Subcutaneous abdominal adipose tissue (tissue), 5 donors: Measurements from ENCODE around the gene GSTT2.
"Not testable (repeated sequence)": the region's sequence is repeated elsewhere in the genome, so short reads cannot be mapped to it uniquely, and the experiment has no call there.

Experiments
- H3K27ac ChIP-seq: one replicate; pipeline ENCODE4 v1.7.0; 2013; ENCODE audit warnings: low read depth, mild to moderate bottlenecking, inconsistent platforms, low read length, moderate library complexity
- H3K27me3 ChIP-seq, 5 donors: one replicate each; pipeline ENCODE4 v1.7.0; 2013; ENCODE audit warnings: low read length in 5 of 5, inconsistent platforms in 1 of 5; ENCODE audit not compliant: control insufficient read depth in 5 of 5, insufficient read depth in 4 of 5
- H3K36me3 ChIP-seq, 5 donors: one replicate each; pipeline ENCODE4 v1.7.0; 2013; ENCODE audit warnings: low read length in 5 of 5; ENCODE audit not compliant: control insufficient read depth in 5 of 5, insufficient read depth in 5 of 5
- H3K4me1 ChIP-seq, 5 donors: one replicate each; pipeline ENCODE4 v1.7.0; 2013; ENCODE audit warnings: low read length in 5 of 5, mild to moderate bottlenecking in 3 of 5, moderate library complexity in 1 of 5; ENCODE audit not compliant: control insufficient read depth in 5 of 5, insufficient read depth in 5 of 5
- H3K4me3 ChIP-seq, 5 donors: one replicate each; pipeline ENCODE4 v1.7.0; 2013; ENCODE audit warnings: low read length in 5 of 5, low read depth in 1 of 5
- H3K9ac ChIP-seq, 5 donors: one replicate each; pipeline ENCODE4 v1.7.0; 2013; ENCODE audit warnings: low read length in 5 of 5, mild to moderate bottlenecking in 4 of 5, moderate library complexity in 3 of 5
- H3K9me3 ChIP-seq, 5 donors: one replicate each; pipeline ENCODE4 v1.7.0; 2013; ENCODE audit warnings: low read length in 5 of 5; ENCODE audit not compliant: control insufficient read depth in 5 of 5
- donor health status: healthy.
- donor health status: healthy.
- donor health status: healthy.
- donor health status: healthy.
- donor health status: healthy.

GSTT2 gene

DNA sequence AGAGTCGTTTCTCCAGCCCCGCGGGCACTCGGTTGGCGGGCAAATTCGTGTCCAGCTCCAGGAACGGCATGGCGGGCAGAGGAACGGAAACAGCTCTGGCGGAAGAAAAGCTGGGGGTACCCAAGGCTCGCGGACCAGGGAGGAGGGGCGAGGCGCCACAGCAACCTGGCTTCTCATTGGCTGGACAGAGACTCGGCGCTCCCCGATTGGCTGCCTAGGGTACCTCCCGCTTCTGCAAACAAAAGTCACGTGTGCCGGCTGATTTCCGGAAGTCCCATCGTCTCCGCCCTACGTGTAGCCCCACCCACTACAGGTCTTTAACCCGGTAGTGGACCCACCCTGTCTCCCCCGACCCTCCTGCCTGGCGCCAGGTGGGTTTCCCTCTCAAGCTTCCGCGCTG is 5.6 kb upstream of the GSTT2 start, which contains the start of gene DDT:
Gene DDT (minus strand): TSS at position 97 of the 400 bp plus-strand sequence. CDS start 27 bp downstream, at position 70.
- not testable (repeated sequence) for H3K4me3 ChIP-seq, H3K9me3 ChIP-seq, H3K27me3 ChIP-seq, H3K9ac ChIP-seq, H3K27ac ChIP-seq
- Histone ChIP-seq H3K4me1 (peaks cover 0 to 17% (median 11%) of the 10 kb centered on the region in 5 donors), H3K36me3 (peaks cover 0 to 27% (median 24%) of the 10 kb centered on the region in 5 donors)

DNA sequence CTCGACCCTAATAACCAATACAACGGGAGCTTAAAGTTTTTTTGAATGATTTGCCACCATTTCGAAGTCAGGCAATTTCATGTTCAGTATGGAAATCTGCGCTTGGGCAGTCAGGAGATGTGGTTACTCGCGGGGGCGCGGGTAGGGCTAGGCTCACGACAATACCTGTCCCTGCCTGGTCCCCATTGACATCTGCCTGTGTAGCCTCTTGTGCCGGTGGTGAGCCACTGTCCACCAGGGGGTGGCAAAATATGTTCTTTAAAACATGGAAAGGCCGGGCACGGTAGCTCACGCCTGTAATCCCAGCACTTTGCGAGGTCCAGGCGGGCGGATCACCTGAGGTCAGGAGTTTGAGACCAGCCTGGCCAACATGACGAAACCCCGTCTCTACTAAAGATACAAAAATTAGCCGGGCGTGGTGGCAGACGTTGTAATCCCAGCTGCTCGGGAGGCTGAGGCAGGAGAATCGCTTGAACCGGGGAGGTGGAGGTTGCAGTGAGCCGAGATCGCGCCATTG is 5.0 kb upstream of the GSTT2 start:
- H3K4me3 ChIP-seq, H3K27me3 ChIP-seq, H3K9me3 ChIP-seq, H3K27ac ChIP-seq, H3K9ac ChIP-seq: not testable (repeated sequence)
- peaks cover 0 to 17% (median 8%) of the 10 kb centered on the region in 5 donors for H3K4me1 ChIP-seq
- peaks cover 0 to 21% (median 20%) of the 10 kb centered on the region in 5 donors for H3K36me3 ChIP-seq

- H3K36me3 ChIP-seq, H3K4me1 ChIP-seq, H3K4me3 ChIP-seq, H3K9ac ChIP-seq, H3K27me3 ChIP-seq, H3K9me3 ChIP-seq, H3K27ac ChIP-seq: not testable (repeated sequence)
Observed at GRCh38 chr22:23977304-23977703, 2.6 kb upstream of the GSTT2 start.

DNA sequence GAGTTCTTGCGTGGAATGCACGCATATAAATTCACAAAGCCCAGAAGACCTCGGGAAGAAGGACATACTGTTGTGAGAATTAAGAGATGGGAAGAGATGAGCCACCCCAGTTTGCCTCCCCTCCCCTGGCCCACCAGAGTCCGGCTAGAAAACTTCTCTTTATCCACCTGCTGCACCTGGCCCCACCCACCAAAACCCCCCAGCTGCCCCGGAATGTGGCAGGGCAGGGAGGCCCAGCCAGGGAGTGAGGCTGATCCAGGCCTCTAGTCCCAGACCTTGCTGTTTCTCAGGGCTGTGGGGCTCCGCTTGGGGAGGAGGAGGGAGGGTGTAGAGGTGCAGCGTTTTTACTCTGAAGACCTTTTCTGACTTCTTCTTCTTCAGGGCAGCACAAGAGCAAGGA is 633 bp downstream of the GSTT2 start:
- not testable (repeated sequence) for H3K9ac ChIP-seq, H3K27ac ChIP-seq, H3K4me1 ChIP-seq, H3K9me3 ChIP-seq, H3K27me3 ChIP-seq, H3K36me3 ChIP-seq, H3K4me3 ChIP-seq

DNA sequence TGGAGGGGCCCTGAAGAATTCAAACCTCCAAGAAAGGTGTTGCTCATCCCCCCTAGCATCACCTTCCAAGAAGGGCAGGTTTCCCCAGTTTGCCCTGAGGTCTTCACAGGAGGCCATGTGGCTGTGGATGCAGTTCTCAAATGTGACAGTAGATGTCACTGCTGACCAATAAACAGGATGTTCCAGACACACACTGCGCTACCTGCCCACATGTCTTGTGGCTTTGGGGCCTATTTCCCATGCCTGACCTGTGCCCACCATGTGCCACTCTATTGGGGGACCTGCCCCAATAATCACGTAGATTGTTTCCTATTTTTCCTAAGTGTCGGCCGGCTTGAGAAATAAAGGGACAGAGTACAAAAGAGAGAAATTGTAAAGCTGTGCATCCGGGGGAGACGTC is 4.5 kb downstream of the GSTT2 start:
- Histone ChIP-seq H3K9ac (no peak overlapping the region), H3K4me3 (no peak overlapping the region), H3K9me3 (no peaks in the 10 kb centered on the region), H3K36me3 (no peaks in the 10 kb centered on the region), H3K27me3 (no peaks in the 10 kb centered on the region), H3K27ac (no peak overlapping the region), H3K4me1 (no peaks in the 10 kb centered on the region)

- H3K9ac ChIP-seq, H3K27me3 ChIP-seq, H3K9me3 ChIP-seq, H3K4me3 ChIP-seq, H3K4me1 ChIP-seq, H3K36me3 ChIP-seq, H3K27ac ChIP-seq: not testable (repeated sequence)
Observed at GRCh38 chr22:23986089-23986488, 6.2 kb downstream of the GSTT2 start.

- not testable (repeated sequence) for H3K27me3 ChIP-seq, H3K4me1 ChIP-seq, H3K27ac ChIP-seq, H3K4me3 ChIP-seq, H3K9me3 ChIP-seq, H3K36me3 ChIP-seq, H3K9ac ChIP-seq
Observed at GRCh38 chr22:23986538-23987178, 6.7 kb downstream of the GSTT2 start.

DNA sequence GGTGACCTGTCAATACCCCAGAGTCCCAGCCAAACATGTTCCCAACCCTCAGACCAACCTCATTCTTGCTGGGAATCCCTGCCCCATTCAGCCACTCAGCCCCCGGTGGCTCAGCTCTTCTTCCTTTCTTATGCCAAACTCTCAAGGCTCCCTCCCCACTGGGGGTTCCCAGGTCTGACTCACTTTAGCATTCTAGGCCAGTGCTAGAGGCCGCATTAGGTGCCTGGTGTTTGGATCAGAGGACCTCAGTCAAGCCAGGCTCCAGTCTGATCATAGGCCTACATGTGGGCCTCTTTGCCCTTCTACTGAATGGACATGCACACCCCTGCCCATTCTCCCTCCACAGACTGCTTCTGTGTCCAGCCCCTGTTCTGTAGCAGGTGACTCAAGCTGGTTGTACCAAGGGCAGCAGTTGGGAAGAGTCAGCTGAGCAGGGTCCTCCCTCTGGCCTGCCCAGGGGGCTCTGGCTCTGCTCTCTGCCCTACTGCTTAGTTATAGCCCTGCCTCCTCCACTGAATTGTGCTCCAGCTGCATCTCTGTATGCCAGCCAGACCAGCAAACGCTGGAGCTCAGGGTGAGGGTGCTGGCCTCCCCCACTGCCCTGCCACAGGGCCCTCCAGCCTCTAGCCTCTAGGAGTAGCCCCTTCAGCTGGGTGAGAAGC is 9.8 kb downstream of the GSTT2 start:
- H3K27ac ChIP-seq, H3K9ac ChIP-seq, H3K27me3 ChIP-seq, H3K4me1 ChIP-seq, H3K4me3 ChIP-seq, H3K36me3 ChIP-seq, H3K9me3 ChIP-seq: not testable (repeated sequence)

DNA sequence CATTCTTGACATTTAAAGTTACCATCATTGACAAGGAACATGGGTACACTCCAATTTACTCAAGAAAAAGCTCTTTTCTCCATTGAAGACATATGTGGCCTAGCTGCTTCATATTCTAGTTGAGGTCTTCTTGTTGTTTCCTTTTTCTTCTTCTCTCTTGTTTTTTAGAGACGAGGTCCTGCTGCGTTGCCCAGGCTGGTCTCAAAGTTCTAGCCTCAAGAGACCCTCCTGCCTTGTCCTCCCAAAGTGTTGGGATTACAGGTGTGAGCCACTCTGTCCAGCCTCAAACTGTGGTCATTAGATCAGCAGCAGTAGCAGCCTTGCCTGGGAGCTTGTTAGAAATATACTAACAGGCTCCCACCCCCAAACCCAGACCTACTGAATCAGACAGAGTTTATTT is 13.1 kb downstream of the GSTT2 start:
- H3K4me1 ChIP-seq, H3K9ac ChIP-seq, H3K27me3 ChIP-seq, H3K27ac ChIP-seq, H3K36me3 ChIP-seq, H3K9me3 ChIP-seq, H3K4me3 ChIP-seq: not testable (repeated sequence)

- H3K4me3 ChIP-seq, H3K27ac ChIP-seq, H3K9me3 ChIP-seq, H3K4me1 ChIP-seq, H3K9ac ChIP-seq, H3K27me3 ChIP-seq, H3K36me3 ChIP-seq: not testable (repeated sequence)
Observed at GRCh38 chr22:23993581-23994177, 13.7 kb downstream of the GSTT2 start.
